H1 (cell line): Measurements from ENCODE around the gene HGFAC.

Source experiments
- BCL11A ChIP-seq, 2 experiments: IDR thresholded peaks; one replicate each; pipeline ENCODE4 v1.6.1; 2011; ENCODE audit warnings: low read depth in 2 of 2, low read length in 2 of 2, mild to moderate bottlenecking in 2 of 2
- BRCA1 ChIP-seq: IDR thresholded peaks from 2 replicates; pipeline ENCODE4 v1.6.1; 2012; ENCODE audit warnings: low read depth, low read length, improper control_type of control experiment
- CEBPB ChIP-seq: IDR thresholded peaks from 2 replicates; pipeline ENCODE4 v1.6.1; 2012; ENCODE audit warnings: low read depth, low read length
- CHD2 ChIP-seq: IDR thresholded peaks from 2 replicates; pipeline ENCODE4 v1.6.1; 2012; ENCODE audit warnings: low read length, improper control_type of control experiment
- EP300 ChIP-seq, 2 experiments: IDR thresholded peaks; 1 replicate in 1 of 2; 2 replicates in 1 of 2; pipeline ENCODE4 v1.6.1; 2011 to 2012; ENCODE audit warnings: low read depth in 2 of 2, low read length in 2 of 2, mild to moderate bottlenecking in 2 of 2, borderline replicate concordance in 1 of 2, inconsistent platforms in 1 of 2, moderate library complexity in 1 of 2
- FOSL1 ChIP-seq: IDR thresholded peaks from 2 replicates; pipeline ENCODE4 v1.6.1; 2011; ENCODE audit warnings: mild to moderate bottlenecking, low read depth, low read length, moderate library complexity; ENCODE audit not compliant: insufficient read depth
- POLR2AphosphoS5 ChIP-seq: IDR thresholded peaks from 2 replicates; pipeline ENCODE4 v1.6.1; 2011; ENCODE audit warnings: low read depth, low read length
- RBBP5 ChIP-seq: IDR thresholded peaks from 2 replicates; pipeline ENCODE4 v1.7.1; 2012; ENCODE audit warnings: low read depth, mild to moderate bottlenecking, inconsistent platforms, low read length, moderate library complexity, borderline replicate concordance
- SP1 ChIP-seq: IDR thresholded peaks from 2 replicates; pipeline ENCODE4 v1.6.1; 2011; ENCODE audit warnings: low read depth, low read length
- TF ChIP-seq, protein P1 (sequence below), 3 experiments: IDR thresholded peaks; 1 replicate in 2 of 3; 2 replicates in 1 of 3; pipeline versions ENCODE4 v1.5.1 to v1.6.1; 2011; ENCODE audit warnings: low read length in 3 of 3, mild to moderate bottlenecking in 3 of 3, inconsistent platforms in 2 of 3, low read depth in 1 of 3, moderate library complexity in 1 of 3; ENCODE audit not compliant: insufficient read depth in 1 of 3; ENCODE audit errors: control extremely low read depth in 1 of 3
- TF ChIP-seq, protein P2 (sequence below): IDR thresholded peaks from 2 replicates; pipeline ENCODE4 v1.6.1; 2012; ENCODE audit warnings: low read length, inconsistent platforms

DNA sequence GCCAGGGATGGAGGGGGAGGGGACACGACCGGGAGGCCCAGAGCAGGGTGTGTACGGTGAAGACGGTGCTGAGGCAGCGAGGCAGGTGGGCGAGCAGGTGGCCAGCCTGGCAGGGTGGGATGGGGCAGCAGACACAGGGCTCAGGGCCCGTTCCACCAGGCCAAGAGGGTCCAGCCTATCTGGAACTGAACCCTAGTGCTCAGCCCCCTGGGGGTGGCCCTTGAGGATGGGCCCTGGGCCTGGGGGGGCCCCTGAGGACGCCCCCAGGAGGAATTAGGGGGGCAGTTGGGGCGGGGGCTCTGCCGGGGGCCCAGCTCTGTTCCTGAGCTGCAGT lies 3.0 kb upstream of the HGFAC start:
- TF ChIP-seq, protein P1, sequence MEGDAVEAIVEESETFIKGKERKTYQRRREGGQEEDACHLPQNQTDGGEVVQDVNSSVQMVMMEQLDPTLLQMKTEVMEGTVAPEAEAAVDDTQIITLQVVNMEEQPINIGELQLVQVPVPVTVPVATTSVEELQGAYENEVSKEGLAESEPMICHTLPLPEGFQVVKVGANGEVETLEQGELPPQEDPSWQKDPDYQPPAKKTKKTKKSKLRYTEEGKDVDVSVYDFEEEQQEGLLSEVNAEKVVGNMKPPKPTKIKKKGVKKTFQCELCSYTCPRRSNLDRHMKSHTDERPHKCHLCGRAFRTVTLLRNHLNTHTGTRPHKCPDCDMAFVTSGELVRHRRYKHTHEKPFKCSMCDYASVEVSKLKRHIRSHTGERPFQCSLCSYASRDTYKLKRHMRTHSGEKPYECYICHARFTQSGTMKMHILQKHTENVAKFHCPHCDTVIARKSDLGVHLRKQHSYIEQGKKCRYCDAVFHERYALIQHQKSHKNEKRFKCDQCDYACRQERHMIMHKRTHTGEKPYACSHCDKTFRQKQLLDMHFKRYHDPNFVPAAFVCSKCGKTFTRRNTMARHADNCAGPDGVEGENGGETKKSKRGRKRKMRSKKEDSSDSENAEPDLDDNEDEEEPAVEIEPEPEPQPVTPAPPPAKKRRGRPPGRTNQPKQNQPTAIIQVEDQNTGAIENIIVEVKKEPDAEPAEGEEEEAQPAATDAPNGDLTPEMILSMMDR (IDR thresholded peaks at IDR 0.05; ENCODE audit: control extremely low read depth in 1 of 3, insufficient read depth in 1 of 3, low read depth in 1 of 3, low read length in 3 of 3): no peak
- TF ChIP-seq POLR2AphosphoS5 (no peak), BCL11A (IDR thresholded peaks at IDR 0.05; ENCODE audit: low read depth in 2 of 2, low read length in 2 of 2) (no peak), CHD2 (no peak), EP300 (IDR thresholded peaks at IDR 0.05; ENCODE audit: borderline replicate concordance in 1 of 2, low read depth in 2 of 2, low read length in 2 of 2) (no peak), FOSL1 (no peak), SP1 (no peak), RBBP5 (no peak), BRCA1 (no peak), CEBPB (no peak)
- TF ChIP-seq, protein P2, sequence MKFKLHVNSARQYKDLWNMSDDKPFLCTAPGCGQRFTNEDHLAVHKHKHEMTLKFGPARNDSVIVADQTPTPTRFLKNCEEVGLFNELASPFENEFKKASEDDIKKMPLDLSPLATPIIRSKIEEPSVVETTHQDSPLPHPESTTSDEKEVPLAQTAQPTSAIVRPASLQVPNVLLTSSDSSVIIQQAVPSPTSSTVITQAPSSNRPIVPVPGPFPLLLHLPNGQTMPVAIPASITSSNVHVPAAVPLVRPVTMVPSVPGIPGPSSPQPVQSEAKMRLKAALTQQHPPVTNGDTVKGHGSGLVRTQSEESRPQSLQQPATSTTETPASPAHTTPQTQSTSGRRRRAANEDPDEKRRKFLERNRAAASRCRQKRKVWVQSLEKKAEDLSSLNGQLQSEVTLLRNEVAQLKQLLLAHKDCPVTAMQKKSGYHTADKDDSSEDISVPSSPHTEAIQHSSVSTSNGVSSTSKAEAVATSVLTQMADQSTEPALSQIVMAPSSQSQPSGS: no peak
